ENCODE measurements around the gene TGDS.

TGDS gene

GRCh38 chr13:94630858-94631257 is 34.9 kb upstream of the TGDS start:
- DNase-seq (ENCODE audit: low read depth), result no peak
- no peak overlapping the region for H3K4me3 ChIP-seq (ENCODE audit: low read depth, low read length)
- no peak for TF ChIP-seq CTCF (IDR thresholded peaks at IDR 0.05; ENCODE audit: low read depth, low read length, missing control alignments)
- in situ Hi-C loops (cut with HindIII; ENCODE audit: low sequenced_read_pairs), result no loop called here

DNA sequence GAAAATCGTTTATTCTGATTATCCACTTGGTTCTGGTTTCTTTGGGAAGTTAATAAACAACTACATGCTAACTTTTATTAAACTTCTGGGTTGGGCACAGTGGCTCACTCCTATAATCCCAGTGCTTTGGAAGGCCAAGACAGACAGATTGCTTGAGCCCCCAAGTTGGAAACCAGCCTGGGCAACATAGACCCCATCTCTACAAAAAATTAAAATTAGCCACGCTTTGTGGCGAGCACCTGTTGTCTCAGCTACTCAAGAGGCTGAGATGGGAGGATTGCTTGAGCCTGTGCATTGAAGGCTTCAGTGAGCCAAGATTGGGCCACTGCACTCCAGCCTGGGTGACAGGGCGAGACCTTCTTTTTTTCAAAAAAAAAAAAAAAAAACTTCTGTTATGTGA is 27.4 kb upstream of the TGDS start:
- DNase-seq (ENCODE audit: low read depth), result no peak
- no peak for TF ChIP-seq CTCF (IDR thresholded peaks at IDR 0.05; ENCODE audit: low read depth, low read length, missing control alignments)
- in situ Hi-C loops (cut with HindIII; ENCODE audit: low sequenced_read_pairs), result no loop called here
- no peak overlapping the region for H3K4me3 ChIP-seq (ENCODE audit: low read depth, low read length)

DNA sequence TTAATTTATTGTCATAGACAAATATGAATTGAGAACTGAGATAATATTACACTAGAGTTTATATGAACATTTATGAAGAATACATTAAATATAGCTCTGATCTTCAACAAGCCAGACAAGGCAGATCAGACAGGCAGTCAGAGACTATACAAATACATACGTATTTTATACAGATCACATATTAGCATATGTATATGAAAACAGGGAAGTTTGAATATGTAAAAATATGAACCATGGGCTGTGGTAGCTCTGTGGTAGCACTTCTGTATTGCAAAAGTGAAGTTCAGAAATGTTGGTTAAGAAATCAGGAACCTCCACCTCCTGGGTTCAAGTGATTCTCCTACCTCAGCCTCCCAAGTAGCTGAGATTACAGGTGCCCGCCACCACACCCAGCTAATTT is 26.4 kb upstream of the TGDS start:
- no peak for TF ChIP-seq CTCF (IDR thresholded peaks at IDR 0.05; ENCODE audit: low read depth, low read length, missing control alignments)
- DNase-seq (ENCODE audit: low read depth), result no peak
- H3K4me3 ChIP-seq (ENCODE audit: low read depth, low read length), result no peak overlapping the region
- in situ Hi-C loops (cut with HindIII; ENCODE audit: low sequenced_read_pairs), result no loop called here

DNA sequence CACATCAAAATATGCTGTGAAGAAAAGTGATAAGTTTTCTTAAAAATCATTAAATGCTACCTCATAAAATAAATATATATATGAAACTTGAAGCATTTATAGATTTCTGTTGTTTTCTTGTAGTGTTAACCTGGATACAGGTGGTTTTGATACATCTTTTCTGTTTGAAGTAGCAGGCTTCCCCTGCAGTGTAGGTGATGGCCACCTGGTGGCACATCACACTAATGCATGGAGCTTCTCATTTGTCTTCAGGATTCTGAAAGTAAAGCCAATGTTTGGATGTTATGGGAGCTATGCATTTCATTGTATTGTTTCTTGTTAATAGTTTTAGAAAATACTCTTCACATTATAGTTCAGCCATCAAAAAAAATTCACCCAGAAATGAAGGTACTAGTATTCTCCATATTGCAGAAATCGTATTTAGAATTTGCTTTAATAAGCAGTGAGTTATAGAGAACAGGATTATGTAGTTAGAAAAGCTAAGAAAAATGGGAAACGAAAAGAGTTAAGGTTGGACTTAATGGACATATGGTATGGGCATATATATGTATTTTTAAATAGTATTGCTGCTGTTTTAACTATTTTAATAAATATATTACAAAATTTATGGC is 24.4 kb upstream of the TGDS start:
- in situ Hi-C loops (cut with HindIII; ENCODE audit: low sequenced_read_pairs), result no loop called here
- no peak overlapping the region for H3K4me3 ChIP-seq (ENCODE audit: low read depth, low read length)
- TF ChIP-seq CTCF (IDR thresholded peaks at IDR 0.05; ENCODE audit: low read depth, low read length, missing control alignments), result peak; percentile 86
- DNase-seq (ENCODE audit: low read depth), result no peak

GRCh38 chr13:94617389-94618000 is 21.5 kb upstream of the TGDS start:
- in situ Hi-C loops (cut with HindIII; ENCODE audit: low sequenced_read_pairs), result no loop called here
- no peak for DNase-seq (ENCODE audit: low read depth)
- TF ChIP-seq CTCF (IDR thresholded peaks at IDR 0.05; ENCODE audit: low read depth, low read length, missing control alignments), result peak; percentile 57
- H3K4me3 ChIP-seq (ENCODE audit: low read depth, low read length), result no peak overlapping the region

DNA sequence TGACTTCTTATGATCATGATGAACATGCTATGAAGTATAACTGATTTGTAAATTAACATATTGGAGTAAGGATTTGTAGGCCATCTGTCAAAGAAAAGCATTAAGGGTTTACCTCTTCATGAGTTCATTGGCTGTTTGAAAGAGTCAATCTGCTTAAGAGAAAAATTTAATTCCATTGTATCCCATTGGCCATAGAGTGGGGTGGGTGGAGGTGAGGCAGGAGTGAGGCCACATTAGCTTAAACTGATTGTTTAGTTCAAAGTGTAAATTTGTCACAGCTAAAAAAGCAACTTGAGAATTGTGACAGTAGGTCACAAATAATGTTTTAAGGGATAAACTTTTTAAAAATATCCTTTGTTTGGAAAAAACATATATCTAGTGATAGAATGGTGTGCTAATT is 17.1 kb upstream of the TGDS start:
- no peak for TF ChIP-seq CTCF (IDR thresholded peaks at IDR 0.05; ENCODE audit: low read depth, low read length, missing control alignments)
- in situ Hi-C loops (cut with HindIII; ENCODE audit: low sequenced_read_pairs), result no loop called here
- no peak overlapping the region for H3K4me3 ChIP-seq (ENCODE audit: low read depth, low read length)
- no peak for DNase-seq (ENCODE audit: low read depth)

Measured in astrocyte of the cerebellum (primary cell).